ENCODE data around the gene CCNY.

CCNY gene

DNA sequence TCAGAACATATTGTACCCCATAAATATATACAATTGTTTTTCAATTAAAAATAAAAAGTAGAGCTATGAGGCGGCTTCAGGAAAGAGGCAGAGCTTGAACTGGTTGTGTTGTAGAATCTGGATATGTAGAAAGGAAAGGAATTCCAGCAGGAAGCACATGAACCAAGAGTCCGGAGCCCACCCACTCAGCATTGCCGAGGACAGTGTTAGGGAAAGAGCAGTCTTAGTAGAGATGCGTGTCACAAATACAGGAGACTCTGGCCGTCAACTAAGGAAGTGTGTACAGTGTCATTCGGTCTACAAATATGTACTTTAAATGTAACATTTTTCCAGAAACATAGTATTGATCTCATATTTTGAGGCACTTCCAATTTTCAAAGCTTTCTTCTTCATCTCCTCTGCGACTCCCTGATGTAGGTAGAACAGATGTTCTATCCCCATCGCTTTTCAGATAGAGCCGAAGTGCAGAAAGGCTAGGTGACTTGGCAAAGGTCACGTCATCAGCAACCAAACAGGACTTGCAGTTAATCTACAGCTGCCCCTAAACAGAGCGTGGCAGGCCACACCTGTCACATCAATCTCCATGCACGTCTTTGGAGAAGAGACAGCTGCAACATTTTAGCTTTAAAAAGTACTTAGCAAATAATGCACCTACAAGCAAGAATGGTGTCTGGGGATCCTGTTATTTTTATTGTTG, 243.6 kb downstream of the CCNY start:
- DNase-seq (ENCODE audit: low read depth in 2 of 2) = no peak

DNA sequence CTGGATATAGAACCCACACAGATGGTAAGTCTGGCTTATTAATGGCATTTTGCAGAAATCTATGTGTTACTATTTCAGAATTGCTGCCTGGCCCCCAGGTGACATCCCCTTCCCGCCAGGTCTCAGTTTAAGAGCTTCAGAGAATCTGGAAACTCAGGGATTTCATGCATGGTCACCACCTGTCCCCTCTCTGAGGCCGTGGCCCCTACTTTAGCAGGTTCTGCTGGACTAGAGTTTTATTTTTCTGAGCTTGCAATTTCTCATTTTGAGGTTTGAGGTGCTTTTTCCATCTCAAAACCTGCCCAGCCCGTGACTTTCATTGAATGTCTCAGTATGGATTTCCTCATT, 244.1 kb downstream of the CCNY start:
- DNase-seq (ENCODE audit: low read depth in 2 of 2) = no peak

DNA sequence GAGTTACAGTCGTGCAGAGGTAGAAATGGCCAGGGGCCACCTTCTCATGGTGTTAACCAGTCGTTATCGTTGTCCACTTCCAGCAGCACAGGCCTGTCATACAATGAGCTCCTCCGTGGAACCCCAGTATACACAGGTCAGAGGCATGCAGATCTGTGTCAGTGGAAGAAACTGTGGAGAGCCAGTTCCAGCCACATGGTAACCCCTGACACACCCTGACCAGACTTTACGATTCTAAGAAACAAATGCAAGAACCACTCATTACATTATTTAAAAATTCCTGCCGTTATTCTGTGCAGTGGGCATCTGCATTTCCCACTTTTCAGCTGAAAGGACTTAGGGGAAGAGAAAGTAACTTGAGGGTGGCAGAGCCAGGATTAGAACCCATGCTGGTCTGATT, 245.3 kb downstream of the CCNY start:
- DNase-seq (ENCODE audit: low read depth in 2 of 2) = no peak

DNA sequence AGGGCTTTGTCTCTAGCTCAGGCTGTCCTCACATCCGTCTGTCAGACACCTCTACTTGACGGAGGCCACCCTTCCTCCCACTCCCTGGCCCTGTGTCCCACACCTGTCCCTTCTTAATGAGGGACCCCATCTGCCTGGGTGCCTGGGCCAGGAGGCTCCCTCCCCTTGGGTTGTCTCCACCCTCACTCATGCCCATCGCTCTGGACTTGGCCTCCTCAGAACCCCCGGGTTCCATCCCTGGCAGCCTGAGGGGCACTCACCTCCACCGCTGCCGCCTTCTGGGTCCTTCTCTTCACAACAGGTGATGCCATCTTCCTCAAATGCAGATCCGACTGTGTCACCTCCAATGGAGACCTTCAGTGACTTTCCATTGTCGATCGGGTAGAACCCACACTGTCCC, 248.6 kb downstream of the CCNY start:
- no peak for DNase-seq (ENCODE audit: low read depth in 2 of 2)

DNA sequence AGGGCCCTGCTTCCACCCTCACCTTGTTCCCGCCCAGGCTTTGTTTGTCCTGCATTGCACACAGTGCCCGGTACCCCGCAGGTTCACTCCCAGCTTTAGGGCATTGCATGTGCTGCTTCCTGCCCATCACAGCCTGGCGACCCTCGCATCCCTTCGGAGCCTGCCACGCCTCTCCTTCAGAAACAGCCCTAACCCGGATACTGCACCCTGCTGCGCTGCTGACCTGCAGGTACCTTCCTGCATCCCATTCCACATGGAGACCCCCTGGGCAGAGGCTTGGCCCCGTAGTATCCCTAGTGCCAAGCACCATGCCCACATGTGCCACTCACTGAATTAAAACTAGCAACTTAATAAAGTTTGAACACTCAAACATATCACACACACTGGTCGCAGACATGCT, 249.0 kb downstream of the CCNY start:
- DNase-seq (ENCODE audit: low read depth in 2 of 2) = no peak

DNA sequence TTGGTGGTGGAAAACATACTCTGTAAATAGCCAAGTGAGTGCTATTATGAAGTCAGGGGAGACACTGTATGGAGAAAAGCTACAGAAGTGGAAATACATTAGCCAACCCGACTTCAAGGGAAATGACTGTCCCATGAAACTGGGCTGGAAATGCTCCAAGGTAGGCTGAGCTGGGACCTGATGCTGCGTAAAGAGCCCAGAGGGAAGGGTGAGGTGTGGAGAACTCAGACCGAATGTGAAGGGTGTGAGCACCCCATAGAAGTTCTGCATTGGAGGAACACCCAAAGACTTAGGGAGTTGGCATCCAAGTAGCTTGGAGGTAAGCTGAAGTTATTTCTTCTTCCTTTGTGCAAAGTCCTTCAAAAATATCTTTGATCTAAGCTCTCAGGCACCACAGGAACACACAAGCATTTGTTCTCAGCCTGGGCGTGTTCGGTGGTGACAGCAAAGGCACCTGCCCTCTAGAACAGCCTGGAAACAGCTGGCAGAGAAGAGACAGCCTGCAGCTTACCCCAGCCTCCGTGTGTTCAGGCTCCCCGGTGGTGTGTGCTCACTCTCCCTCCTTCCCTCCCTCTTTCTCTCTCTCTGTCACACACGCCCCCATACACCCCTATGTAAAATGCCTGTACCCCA, 249.7 kb downstream of the CCNY start:
- DNase-seq (ENCODE audit: low read depth in 2 of 2) = no peak

DNA sequence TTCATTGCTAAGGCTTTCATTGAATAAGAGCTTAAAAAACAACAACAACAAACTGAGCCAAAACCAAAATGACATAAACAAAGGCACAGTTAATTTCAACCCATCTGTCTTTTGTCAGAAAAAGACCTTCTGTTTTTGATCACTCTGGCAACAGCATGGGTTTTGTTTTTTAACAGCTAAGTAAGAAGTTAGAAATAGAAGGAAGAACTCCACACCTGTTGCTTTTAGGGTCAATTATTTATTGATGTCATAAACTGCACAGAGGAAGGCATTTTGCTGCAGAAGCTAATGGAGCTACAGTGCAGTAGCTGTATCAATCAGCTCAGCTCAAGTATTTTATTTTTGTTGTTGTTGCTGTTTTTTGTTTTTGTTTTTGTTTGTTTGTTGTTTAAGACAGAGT, 252.5 kb downstream of the CCNY start:
- no peak for DNase-seq (ENCODE audit: low read depth in 2 of 2)

DNA sequence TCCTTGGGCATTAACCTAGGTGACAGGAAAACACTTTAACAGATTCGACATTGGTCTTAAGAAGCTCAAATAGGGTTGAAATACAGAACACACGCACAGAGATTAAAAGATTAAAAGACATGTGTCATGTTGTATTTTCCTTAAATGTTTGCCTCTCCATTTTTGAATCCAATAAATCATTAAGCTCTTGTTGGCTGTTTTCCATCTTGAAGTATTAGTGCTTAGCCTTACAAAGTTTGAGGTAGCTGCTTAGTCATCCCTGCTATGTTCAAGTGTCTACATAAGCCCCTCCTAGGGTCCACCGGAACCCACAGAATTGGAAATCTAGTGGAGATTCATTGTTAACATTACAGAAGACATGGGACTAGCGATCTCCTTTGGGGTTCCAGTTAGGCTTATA, 256.1 kb downstream of the CCNY start:
- DNase-seq (ENCODE audit: low read depth in 2 of 2) = no peak

DNA sequence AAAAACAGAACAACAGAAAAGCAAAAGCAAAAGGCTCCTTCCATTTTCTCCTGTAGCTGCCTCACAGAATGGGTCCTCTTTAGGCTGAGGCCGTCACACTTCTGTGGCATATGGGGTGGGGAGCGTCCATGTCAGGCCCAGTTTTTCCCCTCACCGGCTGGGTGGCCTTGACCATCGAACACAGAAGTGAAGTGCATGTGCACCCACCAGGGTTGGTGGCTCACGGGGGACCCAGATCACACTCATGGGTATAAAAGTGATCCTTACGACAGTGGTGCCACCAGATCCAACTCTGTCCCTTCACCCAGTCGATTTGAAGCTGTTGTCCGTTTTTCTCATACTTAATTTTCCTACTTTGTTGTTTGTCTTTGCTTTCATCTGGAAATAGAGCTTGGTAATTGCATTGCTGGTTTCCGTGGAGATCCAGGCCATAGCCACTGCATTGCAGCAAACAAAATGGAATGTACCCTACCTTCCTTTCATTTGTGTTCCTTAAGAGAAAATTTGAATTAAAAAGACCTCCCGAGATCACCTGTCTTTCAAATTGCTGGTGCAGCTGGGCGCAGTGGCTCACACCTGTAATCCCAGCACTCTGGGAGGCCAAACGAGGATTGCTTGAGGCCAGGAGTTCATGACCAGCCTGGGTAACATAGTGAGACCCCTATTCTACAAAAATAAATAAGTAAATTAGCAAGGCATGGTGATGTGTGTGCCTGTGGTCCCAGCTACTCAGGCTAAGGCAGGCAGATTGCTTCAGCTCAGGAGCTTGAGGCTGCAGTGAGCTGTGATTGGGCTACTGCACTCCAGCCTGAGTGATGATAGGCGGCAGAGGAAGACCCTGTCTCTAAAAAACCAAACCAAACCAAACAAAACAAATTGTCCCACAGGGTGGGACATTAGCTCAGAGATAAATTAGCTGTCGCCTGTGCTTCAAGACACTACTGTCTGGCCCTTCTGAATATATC, 258.1 kb downstream of the CCNY start:
- DNase-seq (ENCODE audit: low read depth in 2 of 2) = no peak

DNA sequence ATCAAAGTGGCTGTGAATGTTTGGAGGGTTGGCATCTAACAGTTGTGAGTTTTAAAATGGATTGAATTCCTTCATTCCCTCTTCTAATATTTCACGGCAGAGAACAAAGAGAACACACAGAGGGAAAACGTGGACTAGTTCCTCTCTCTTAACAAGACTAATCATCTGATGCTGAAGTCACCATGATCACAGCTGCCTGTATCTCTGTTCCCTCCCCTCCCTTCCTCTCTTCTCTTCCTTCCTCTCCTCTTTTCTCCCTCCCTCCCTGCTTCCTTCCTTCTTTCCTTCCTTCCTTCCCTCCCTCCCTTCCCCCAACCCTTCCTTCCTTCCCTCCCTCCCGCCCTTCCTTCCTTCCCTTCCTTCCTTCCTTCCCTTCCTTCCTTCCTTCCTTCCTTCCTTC, 258.8 kb downstream of the CCNY start:
- no peak for DNase-seq (ENCODE audit: low read depth in 2 of 2)

DNA sequence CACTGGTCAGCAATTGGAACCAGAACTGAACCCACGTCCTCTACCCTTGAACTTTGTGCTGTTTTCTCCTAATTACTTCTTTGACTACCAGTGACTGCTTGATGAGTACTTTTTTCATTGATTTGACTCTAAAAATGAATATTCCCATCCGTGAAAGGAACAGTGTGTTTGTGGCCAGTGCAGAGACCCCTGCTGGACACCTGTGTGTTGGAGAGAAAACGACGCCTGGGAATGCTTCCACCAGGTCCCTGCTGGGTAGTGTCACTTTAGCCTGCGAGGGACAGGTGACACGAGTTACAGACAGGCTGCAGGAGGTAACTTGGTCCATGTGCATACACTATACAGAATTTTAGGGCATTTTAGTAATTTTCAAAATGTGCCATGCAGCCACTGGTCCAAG, 262.1 kb downstream of the CCNY start:
- DNase-seq (ENCODE audit: low read depth in 2 of 2) = no peak

DNA sequence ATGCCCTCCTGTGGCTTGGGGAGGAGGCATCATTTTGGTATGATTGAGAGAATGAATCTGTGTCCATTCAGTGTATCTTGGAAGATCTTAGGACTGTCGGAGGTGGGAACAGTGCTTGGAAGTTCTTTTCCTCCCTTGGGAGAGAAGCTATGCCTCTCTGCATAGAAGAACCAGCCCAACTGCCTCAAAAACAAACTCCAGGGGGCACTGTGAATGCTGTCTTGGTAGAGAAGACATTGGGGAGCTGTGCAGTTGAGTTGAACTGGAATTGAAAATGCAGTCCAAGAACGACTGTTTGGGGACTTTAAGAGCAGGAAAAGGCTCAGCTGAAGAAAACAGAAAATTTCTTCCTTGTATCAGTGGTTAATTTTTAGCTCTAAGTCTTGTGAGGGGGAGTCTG, 263.9 kb downstream of the CCNY start:
- DNase-seq (ENCODE audit: low read depth in 2 of 2) = no peak

DNA sequence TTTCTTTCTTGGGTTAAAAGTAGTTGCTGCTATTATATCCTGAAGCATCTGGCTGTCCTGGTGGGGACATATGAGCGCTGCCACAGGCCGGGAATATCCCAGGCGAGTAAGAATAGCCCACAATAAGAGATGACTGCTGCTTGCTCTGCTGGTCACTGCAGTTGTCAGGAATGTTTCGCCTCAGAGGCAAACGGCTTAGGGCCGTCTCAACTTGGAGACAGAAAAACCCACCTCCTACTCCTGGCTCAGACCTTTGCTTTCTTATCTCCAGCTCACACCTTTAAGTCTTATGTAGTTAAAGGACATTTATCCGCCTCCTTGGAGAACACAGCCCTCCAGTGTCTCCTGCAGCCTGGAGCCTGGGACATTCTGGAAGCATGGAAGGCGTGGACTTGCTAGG, 268.9 kb downstream of the CCNY start, which contains the start of gene GJD4:
Gene GJD4 (plus strand): TSS at position 151 of the 400 bp plus-strand sequence. CDS start 227 bp downstream, at position 378.
- DNase-seq (ENCODE audit: low read depth in 2 of 2) = no peak

DNA sequence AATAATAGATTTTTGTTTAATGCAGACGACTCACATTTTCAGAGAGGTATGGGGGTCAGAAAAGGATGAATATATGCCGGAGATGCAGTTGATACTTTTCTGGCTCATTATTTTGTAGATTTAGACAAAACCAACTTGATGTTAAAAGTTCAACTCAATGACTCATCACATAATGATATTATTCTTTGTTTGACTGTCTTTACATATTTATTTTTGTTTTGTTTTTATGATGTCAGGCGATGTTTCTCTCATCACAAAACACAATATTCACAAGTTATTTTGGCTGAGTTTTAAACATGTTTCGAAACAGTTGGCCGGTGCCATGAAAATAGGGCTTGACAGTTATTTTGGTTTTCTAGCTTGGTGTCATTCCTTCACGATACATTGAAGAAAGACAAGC, 270.1 kb downstream of the CCNY start:
- DNase-seq (ENCODE audit: low read depth in 2 of 2) = no peak

DNA sequence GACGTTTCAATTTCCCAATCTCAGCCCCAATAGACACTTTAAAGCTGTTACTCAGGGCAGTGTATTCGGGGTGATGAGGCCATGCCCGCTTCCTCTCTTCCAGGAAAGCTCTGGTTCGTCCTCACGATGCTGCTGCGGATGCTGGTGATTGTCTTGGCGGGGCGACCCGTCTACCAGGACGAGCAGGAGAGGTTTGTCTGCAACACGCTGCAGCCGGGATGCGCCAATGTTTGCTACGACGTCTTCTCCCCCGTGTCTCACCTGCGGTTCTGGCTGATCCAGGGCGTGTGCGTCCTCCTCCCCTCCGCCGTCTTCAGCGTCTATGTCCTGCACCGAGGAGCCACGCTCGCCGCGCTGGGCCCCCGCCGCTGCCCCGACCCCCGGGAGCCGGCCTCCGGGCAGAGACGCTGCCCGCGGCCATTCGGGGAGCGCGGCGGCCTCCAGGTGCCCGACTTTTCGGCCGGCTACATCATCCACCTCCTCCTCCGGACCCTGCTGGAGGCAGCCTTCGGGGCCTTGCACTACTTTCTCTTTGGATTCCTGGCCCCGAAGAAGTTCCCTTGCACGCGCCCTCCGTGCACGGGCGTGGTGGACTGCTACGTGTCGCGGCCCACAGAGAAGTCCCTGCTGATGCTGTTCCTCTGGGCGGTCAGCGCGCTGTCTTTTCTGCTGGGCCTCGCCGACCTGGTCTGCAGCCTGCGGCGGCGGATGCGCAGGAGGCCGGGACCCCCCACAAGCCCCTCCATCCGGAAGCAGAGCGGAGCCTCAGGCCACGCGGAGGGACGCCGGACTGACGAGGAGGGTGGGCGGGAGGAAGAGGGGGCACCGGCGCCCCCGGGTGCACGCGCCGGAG, 271.4 kb downstream of the CCNY start:
- DNase-seq (ENCODE audit: low read depth in 2 of 2) = no peak

DNA sequence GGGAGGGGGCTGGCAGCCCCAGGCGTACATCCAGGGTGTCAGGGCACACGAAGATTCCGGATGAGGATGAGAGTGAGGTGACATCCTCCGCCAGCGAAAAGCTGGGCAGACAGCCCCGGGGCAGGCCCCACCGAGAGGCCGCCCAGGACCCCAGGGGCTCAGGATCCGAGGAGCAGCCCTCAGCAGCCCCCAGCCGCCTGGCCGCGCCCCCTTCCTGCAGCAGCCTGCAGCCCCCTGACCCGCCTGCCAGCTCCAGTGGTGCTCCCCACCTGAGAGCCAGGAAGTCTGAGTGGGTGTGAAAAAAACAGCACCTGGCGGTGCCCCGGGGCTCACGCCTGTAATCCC, 272.0 kb downstream of the CCNY start:
- no peak for DNase-seq (ENCODE audit: low read depth in 2 of 2)

DNA sequence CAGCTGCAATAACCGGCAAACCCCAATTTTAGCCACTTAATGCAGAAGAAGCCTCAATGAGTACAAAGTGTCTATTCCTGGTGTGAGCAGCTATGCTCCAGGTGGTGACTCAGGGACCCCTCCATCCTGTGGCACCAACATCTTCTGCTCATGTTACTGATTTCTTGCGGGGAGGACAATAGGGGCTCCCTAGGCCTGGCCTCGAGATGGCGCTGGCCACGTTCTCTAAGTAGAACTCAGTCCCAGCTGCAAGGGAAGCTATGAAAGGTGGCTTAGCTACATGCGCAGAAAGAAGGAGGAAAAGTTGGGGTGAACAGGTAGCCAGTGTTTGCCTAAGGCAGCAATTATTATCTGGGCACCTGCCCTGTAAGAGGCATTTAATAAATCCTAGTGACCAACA, 275.4 kb downstream of the CCNY start:
- DNase-seq (ENCODE audit: low read depth in 2 of 2) = no peak

DNA sequence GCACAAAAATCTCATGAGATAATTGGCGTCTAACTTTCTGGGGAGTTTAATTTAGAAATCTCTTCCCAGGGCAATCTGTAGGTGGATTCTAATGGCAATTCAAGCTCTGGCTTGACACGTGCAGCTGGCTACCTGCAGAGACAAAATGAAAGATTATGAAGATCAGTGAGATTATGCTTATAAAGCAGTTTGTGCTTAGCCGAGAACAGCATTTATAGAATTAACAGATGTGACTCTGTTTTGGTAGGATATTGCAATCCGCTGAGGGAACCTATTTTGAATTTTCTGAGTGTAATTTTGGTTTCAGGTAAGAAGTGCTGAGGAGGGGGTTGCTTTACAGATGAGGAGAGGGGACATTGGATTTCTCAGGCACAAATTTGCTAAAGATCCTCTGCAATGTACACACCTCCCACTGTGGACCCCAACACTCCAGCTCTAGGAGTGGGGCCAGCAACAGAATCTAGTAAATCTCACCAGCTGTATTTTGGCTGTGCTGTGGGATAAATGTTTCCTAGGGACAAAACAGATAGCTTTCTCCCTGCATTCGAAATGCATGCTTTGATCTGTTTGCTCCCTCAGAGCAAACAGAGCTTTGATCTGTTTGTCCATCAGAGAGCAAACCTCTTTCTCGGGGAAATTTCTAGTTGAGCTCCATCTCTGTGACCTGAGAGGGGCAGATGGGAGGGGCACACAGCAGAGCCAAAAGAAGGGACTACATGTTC, 276.2 kb downstream of the CCNY start:
- DNase-seq (ENCODE audit: low read depth in 2 of 2) = no peak

DNA sequence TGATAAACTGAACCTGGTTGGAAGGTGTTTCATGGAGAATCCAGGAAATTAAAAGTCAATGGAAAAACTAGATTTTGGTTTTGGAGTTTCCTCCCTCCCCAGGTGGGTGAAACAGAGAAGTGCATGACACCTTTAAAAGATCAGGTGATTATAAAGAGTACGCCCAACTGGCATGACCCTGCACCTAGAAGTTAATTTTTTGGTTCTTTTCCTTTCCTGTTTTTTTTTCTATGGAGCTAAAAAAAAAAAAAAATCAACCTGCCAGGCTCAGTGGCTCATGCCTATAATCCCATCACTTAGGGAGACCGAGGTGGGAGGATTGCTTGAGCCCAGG, 276.8 kb downstream of the CCNY start:
- DNase-seq (ENCODE audit: low read depth in 2 of 2) = no peak

DNA sequence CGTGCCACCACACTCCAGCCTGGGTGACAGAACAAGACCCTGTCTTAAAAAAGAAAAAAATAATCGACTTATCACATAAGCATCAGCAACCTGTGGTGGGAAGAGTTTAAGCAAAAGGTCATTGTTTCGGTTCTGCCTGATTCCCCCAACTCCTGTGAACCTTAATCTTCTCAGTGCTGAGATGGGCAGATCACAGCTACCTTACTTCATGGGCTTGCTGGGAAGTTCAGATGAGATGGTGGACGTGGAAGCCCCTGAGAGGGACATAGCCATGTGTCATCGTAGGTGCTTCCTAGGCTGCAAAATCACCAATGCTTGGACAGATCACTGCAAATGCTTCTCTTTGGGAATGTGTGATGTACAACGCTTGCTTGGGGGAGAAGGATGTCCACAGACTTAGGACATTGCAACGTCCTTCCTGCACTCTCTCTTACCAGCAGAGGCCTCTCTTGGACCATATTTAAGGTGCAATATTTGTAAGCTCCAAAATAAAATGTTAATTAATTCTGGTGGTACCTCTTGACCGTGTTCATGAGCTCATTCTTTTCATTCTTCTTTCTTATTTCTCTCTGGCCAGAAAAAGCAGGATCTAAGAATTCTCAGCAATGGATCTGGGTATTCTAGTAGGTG, 277.4 kb downstream of the CCNY start:
- DNase-seq (ENCODE audit: low read depth in 2 of 2) = no peak

DNA sequence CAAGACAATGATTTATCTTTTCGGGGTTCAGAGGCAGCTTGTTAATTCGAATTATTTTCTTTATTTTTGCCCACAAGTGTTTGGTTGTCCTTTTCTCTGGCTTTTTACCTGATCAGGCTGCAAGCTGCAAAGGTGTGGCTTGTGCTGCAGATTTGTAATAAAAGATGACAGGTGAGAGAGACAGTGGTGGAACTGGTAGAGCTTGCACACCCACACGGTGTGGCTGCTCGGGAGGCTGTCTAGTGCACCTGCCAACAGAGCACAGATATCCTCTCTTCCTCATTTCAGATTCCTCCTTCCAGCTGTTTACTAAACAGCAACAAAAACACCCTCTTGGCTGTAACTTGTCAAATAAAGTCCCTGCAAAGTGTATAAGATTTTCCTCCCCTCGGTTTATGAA, 278.0 kb downstream of the CCNY start:
- DNase-seq (ENCODE audit: low read depth in 2 of 2) = no peak
